ENCODE results near the gene PRLR.

- TF ChIP-seq CTCF (IDR thresholded peaks at IDR 0.05; ENCODE audit: low read depth, low read length) (peak; percentile 45), EZH2phosphoT487 (IDR thresholded peaks at IDR 0.05; ENCODE audit: low read depth) (no peak)
These were observed 16.7 kb downstream of the PRLR start for GRCh38 chr5:35213608-35214007.

All from OCI-LY3 (cell line).